Measurements from ENCODE around the gene FAM117B.

Gene FAM117B

DNA sequence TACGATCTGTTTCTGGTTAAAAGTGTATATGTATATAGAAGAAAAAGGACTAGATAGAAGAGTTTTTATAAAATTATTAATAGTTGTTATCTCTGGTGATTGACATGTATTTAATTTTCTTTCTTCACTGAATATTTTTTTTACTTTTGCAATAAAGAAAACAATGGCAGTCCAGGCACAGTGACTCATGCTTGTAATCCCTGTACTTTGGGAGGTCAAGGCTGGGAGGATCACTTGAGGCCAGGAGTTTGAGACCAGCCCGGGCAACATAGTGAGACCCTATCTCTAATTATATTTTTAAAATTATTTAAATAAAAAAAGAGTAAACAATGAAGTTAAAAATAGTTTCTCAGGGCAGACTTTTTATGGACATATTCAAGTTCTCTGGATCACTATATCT, 114.7 kb downstream of the FAM117B start:
- H3K27ac ChIP-seq = no peak overlapping the region
- no peak overlapping the region for H3K4me3 ChIP-seq

DNA sequence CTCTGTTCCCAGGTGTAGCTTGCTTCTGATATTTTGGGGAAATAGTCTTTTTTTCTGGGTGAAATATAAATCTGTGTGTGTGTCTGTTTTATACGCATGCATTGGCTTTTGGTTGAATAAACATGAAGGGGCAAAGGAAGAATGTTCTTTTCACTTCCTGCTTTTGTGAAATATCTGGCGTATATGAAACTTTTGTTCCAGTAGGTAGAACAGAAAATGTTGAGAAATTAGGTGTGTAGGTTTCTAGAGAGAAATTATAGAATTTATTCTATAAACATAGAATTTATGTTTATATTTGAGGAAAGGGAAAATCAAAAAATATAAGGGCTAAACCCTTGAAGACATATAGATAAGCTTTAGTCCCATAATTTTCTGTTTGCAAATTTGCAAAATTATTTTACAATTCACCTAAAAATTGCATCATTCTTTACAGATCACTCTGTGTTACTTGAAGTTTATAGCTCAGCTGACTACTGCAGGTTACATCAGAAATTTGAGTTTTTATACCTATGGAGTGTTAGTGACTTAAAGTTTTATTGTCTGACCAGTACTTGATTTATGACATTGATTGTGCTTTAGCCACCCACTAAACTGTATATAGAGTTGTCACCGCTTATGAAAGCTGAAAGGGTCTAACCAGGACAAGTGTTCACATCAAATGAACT, 116.1 kb downstream of the FAM117B start:
- Histone ChIP-seq H3K4me3 (no peak overlapping the region), H3K27ac (no peak overlapping the region)

- H3K27ac ChIP-seq = no peak overlapping the region
- H3K4me3 ChIP-seq = no peak overlapping the region
These were observed 117.3 kb downstream of the FAM117B start for GRCh38 chr2:202752071-202752470.

DNA sequence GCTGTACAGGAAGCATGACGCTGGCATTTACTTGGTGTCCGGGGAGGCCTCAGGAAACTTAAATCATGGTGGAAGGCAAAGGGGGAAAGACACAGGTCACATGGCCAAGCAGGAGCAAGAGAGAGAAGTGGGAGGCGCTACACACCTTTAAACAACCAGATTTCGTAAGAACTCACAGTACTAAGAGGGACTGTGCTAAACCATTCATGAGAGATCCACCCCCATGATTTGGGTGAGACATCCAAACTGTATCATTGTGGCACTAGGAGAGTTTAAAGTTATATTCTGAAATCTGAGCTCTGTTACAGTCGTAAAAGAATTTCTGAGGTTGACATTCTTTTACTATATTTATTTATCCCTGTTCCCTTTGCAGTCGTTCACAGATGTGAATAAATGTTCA, 120.2 kb downstream of the FAM117B start:
- no peak overlapping the region for H3K4me3 ChIP-seq
- no peak overlapping the region for H3K27ac ChIP-seq

- no peak overlapping the region for H3K27ac ChIP-seq
These were observed 121.8 kb downstream of the FAM117B start for GRCh38 chr2:202756598-202756997.

DNA sequence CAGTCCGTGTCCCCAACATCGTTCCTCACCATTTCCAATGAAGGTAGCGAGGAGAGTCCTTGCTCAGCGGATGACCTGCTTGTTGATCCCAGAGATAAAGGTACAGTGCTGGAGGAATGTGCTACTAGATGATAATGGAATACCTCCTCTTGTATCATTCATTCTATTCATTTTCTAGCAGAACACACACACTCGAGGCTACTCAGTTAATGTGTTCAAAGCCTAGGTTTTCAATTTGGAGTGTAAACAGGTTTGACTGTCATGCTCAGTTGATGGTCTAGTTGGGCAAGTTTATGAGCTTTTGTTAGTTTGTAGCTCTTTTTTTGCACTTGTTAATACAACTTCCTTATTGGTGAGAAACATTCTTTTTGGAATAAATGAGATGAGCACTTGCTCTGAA, 122.6 kb downstream of the FAM117B start:
- Histone ChIP-seq H3K4me3 (no peak overlapping the region), H3K27ac (no peak overlapping the region)

More at GRCh38 chr2:202756598-202756997, 121.8 kb downstream of the FAM117B start:
- no peak overlapping the region for H3K4me3 ChIP-seq

DNA sequence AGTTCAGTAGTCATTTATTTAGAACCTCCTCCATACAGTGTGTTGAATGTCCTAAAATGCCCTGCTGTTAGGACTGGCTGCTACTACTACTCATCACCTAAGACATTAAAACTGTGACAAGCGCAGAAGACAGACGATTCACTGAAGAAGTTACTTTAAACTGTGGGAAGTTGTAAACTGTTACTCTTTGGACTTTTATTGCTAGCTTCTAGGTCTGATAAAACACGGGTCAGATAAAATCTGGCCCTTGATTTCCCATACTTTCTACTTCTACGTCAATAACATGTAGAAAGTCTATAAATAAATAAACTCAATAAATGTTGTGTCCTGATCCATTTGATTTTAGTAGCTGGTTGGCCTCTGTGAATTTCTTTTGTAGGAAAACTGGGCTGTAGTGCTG, 123.4 kb downstream of the FAM117B start:
- Histone ChIP-seq H3K27ac (no peak overlapping the region), H3K4me3 (no peak overlapping the region)

GRCh38 chr2:202758604-202759003, 123.8 kb downstream of the FAM117B start:
- no peak overlapping the region for H3K27ac ChIP-seq
- H3K4me3 ChIP-seq = no peak overlapping the region

GRCh38 chr2:202760848-202761247, 126.1 kb downstream of the FAM117B start:
- Histone ChIP-seq H3K4me3 (no peak overlapping the region), H3K27ac (no peak overlapping the region)

DNA sequence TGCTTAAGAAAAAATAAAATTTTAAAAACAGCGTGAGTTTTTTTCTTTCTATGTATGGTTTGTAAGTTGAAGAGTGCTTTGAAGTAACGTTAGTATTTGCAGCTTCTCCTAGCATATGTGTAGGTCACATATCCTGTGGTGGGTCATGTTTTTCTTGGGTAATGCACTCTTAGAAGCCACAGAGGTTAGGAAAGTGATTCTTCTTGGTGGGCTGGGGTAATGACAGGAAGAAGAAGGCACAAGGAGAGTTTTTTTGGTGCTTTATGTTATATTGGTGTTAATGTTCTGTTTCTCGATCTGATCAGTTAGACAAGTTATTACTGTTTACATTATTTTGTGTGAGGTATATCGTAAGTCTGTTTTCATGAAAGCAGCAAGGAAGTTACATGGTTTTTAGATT, 127.8 kb downstream of the FAM117B start:
- H3K4me3 ChIP-seq = no peak overlapping the region
- no peak overlapping the region for H3K27ac ChIP-seq

DNA sequence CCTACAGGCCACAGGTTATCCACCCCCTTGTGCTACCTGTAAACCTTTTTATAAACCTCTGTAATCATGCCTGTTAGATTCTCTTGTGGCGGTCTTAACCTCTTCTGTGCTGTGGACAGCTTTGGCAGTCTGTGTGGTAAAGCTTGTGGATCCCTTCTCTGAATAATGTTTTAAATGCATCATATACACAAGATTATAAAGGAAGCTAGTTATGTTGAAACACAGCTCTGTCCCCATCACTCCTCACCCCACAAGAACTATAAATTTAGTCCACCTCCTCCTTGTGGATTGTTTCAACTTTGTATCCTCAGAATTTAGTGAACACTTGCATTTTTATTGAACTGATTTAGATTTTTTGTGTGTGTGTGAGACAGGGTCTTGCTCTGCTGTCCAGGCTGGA, 129.1 kb downstream of the FAM117B start:
- H3K27ac ChIP-seq = no peak overlapping the region
- H3K4me3 ChIP-seq = no peak overlapping the region

DNA sequence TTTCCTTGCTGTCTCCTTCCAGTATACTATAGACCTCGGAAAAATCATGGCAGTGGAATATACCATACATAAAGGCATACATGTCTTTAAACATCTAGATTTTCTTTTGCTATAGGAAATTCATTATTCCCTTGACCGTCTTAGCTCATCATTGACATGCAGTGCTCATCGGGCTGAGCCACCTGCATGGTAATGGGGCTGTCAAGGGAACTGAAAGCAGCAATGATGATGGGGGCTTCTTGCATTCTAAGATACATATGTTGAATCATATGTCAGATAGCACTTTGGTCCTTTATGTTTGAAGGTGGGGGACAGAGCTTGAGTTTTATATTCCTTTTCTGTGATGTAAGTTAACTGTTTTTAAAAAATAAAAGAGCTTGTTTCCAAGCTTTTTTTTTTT, 130.2 kb downstream of the FAM117B start:
- Histone ChIP-seq H3K4me3 (no peak overlapping the region), H3K27ac (no peak overlapping the region)

DNA sequence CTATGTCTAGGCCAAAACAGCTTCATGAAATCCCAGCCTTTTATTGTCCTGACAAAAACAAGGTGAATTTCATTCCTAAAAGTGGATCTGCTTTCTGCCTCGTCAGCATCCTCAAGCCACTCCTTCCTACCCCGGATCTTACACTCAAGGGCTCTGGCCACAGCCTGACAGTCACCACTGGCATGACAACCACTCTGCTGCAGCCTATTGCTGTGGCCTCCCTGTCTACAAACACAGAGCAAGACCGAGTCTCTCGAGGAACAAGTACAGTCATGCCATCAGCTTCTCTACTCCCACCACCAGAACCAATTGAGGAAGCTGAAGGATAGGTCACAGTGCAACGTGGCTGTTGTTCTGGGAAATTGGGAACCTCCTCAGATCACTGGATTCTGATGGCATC, 130.7 kb downstream of the FAM117B start:
- Histone ChIP-seq H3K27ac (no peak overlapping the region), H3K4me3 (no peak overlapping the region)

DNA sequence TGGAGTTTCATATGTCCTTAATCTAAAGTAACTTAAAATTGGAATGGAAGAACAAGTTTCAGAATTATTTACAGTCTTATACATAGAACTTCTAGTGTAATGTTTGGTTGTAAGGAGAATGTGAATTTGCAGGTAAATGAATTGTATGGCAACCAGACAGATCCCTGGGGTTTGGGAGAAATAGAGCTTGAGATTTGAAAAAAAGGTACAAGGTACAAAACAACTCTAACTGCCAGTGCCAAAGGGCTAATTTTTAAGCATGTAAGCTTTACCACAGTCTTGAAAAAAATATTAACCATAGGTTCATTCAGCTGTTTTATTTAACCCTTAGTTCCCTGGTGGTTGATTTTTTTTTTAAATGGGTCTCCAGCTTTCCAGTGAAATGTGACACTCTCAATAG, 133.5 kb downstream of the FAM117B start:
- Histone ChIP-seq H3K27ac (no peak overlapping the region), H3K4me3 (no peak overlapping the region)

DNA sequence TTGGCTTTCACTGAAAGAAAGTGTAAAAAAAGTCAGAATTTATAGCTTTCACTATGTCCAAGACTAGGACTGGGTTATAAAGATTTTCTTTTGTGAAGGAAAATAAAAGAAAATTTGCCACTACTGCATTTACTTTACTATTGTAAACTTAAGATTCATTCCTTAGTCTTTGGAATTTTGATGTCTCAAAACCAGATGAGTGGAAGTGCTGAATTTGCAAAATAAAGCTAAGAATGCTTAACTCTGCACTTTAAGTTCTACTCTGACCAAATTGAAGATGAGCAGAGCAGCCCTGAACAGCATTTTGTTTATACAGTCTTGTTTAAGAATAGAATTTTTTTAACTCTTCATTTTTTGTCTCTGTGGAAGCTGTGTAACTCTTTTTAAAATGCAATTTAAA, 134.4 kb downstream of the FAM117B start:
- no peak overlapping the region for H3K4me3 ChIP-seq
- peak overlapping the region in 1 of 21 experiments; percentile 11 for H3K27ac ChIP-seq

DNA sequence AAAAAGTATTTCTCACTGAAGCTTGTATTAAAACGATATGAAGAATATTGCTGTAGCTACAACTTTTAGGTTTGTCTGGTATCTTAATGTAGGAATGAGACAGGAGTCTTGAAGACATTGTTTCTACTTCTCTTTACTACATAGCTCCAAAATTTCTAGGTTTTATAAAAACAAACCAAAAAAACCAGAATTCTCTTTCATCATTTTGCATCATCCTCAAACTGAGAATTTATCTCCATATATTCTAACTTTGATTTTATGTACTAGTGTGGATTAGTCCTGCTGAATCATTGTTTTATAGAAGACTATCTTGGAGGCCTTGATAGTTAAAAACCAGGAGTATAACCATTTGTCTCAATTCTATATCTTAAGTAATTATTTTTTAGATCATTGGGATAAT, 136.6 kb downstream of the FAM117B start:
- Histone ChIP-seq H3K4me3 (no peak overlapping the region), H3K27ac (no peak overlapping the region)

- no peak overlapping the region for H3K27ac ChIP-seq
These were observed 137.1 kb downstream of the FAM117B start for GRCh38 chr2:202771741-202772460.

DNA sequence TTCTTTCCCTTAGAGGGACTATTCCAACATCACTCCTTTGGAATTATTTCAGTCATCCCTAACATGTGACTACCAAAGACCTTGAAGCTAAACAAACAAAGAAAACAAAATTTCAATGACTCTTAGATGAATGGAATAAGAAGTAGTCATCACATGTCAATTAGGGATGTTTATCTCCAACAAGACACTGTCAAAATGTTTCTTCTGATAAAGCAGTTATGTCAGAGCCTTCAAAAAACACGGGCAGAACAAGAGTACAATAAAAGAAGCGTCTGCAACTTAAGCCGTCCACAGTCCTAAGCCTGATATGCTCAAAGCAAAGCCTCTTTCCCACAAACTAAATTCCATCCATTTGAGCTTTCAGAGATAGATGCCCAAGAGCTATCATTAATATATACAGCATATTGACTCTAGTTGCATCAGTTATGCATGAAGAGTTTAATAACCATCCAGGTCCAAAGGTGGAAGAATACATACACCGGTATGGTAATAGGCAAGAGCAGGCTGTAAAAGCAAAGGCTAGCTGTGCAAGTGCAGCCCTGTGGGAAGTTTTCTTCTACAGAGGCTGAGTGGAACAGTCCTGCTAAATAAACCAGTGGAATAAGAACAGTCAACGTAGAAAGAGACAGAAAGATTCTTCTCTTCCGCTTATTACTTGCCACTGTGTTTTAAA, 138.7 kb downstream of the FAM117B start:
- Histone ChIP-seq H3K27ac (no peak overlapping the region), H3K4me3 (no peak overlapping the region)

More at GRCh38 chr2:202771741-202772460, 137.1 kb downstream of the FAM117B start:
- no peak overlapping the region for H3K4me3 ChIP-seq

- Histone ChIP-seq H3K27ac (no peak overlapping the region), H3K4me3 (no peak overlapping the region)
These were observed 139.3 kb downstream of the FAM117B start for GRCh38 chr2:202774104-202774503.

GRCh38 chr2:202778217-202778616, 143.4 kb downstream of the FAM117B start:
- Histone ChIP-seq H3K27ac (no peak overlapping the region), H3K4me3 (no peak overlapping the region)

DNA sequence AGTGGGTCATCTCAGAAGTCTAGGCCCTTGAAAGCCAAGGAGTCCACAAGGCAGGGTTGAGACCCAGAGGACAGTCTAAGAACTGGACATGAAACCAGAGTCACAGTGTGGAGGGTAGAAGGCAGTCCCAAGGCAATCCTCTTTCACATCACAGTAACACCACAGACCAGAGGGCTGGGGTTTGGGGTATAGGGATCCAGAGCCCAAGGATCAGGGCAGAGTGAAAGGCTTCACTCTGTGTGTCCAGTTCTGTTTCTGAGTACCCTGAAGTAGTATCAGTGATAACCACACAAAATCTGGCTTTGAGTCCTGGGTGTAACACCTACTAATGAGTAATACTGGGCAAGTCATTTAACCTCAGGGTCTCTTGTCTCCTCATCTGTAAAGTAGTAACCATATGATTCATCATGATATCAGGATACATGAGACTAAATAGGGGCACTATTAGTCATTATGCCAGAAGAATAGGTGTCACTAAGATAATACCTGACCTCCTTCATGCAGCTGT, 145.8 kb downstream of the FAM117B start:
- H3K4me3 ChIP-seq = no peak overlapping the region
- no peak overlapping the region for H3K27ac ChIP-seq

All from skin epidermis (tissue), 12 donors.